Placental pericyte (primary cell): ENCODE results near the gene RETREG1. TPM values are rescaled to one million over a fixed set of nuclear protein-coding genes. Genes with fewer than 3 reads are reported as not detected.

Source experiments
- small RNA-seq: library from RNA; depleted of rRNA; stranded (forward); fragments of <200 nt; gene quantifications from one replicate; pipeline ENCODE3, GENCODE V24; 2012; ENCODE audit warnings: low replicate concordance
- total RNA-seq: library from RNA; depleted of rRNA; stranded (reverse); fragments of >200 nt; gene quantifications from 2 replicates; pipeline ENCODE4 v1.2.3, GENCODE V29; 2012

RETREG1 gene
- total RNA-seq: 0.43 and 0.66 TPM in 2 replicates

GRCh38 chr5:16616536-16617273 lies at the start of gene RETREG1:
RETREG1 (minus strand) TSS chr5:16616997; CDS start chr5:16616971, 26 bp downstream.

DNA sequence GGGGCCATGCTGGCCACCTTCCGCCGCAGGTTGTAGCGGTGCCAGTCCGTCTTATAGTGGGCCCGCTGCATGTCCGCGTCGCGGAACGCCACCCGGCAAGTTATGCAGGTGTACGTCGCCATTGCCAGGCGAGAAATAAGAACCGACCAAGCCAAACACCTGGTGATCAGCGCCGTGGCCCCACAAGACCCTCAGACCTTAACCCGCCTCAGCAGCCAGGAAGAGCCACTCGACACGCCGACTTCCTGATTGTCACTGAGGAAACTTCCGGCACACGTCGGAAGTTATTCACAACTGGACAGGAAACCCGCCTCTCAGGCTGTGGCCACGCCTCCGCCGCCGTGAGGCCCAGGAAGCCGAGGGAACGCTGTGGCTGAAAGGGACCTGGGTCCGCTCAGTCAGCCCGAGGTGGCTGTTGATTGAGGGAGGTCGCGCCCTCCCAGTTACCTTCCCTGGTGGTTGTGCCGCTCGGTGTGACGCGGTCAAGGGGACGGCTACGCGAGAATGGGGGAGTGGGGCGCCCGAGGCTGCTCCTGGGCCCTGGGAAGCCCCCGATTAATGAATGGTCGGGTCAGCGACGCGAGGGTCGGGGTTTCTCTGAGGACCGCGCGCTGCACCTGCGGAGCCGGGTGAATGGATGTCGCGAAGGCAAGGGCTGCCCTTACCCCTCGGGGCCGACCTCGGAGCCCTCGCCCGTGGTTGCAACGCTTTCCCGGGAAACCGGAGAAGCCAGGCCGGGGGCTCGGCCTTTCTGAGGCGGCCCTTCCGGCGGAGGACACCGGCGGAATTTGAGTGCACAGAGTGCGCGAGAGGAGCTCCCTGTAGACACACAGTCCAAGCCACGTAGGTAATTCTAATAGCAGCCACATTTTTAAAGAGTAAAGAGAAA lies 151.0 kb downstream of the RETREG1 start, which contains the start of gene ZNF622:
ZNF622 (minus strand) TSS at position 257 of the 889 bp plus-strand sequence; CDS start at position 122, 135 bp downstream.

Small RNAs within 50 kb of the gene (small RNA-seq; reads per million reads assigned to genes)
- not detected for gene RF00019

Other genes starting within 250 kb of the RETREG1 start
- gene ZNF622, start 151.2 kb downstream of the RETREG1 start, total RNA-seq: 44.2 and 92.6 TPM in 2 replicates